Measurements from ENCODE around the gene SLC17A7.
"Not testable (repeated sequence)": the region's sequence is repeated elsewhere in the genome, so short reads cannot be mapped to it uniquely, and the experiment has no call there.

The SLC17A7 gene

GRCh38 chr19:49450405-49450804, 9.1 kb upstream of the SLC17A7 start:
- no peak for DNase-seq
- in situ Hi-C loops (cut with HindIII; ENCODE audit: low pct_ligation_motif_present, low pct_unique_long_range_greater_than_20kb, low sequenced_read_pairs): no loop called here

DNA sequence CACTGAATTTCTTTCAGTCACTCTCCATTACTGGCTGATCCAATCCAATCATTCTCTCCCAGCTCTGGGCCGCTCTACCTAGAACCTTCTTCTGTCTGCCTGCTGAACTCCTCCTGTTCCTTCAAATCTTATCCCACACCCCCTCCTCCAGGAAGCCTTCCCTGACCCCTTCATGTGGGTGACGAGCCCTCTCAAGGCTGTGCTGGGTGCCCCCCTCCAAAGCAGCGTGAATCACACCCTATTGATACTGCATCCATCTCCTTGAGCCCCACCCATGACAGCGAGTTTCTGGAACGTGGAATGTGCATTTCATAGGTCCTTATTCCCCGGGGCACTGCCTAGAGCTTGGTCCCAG, 7.1 kb upstream of the SLC17A7 start:
- in situ Hi-C loops (cut with HindIII; ENCODE audit: low pct_ligation_motif_present, low pct_unique_long_range_greater_than_20kb, low sequenced_read_pairs): no loop called here
- no peak for DNase-seq

DNA sequence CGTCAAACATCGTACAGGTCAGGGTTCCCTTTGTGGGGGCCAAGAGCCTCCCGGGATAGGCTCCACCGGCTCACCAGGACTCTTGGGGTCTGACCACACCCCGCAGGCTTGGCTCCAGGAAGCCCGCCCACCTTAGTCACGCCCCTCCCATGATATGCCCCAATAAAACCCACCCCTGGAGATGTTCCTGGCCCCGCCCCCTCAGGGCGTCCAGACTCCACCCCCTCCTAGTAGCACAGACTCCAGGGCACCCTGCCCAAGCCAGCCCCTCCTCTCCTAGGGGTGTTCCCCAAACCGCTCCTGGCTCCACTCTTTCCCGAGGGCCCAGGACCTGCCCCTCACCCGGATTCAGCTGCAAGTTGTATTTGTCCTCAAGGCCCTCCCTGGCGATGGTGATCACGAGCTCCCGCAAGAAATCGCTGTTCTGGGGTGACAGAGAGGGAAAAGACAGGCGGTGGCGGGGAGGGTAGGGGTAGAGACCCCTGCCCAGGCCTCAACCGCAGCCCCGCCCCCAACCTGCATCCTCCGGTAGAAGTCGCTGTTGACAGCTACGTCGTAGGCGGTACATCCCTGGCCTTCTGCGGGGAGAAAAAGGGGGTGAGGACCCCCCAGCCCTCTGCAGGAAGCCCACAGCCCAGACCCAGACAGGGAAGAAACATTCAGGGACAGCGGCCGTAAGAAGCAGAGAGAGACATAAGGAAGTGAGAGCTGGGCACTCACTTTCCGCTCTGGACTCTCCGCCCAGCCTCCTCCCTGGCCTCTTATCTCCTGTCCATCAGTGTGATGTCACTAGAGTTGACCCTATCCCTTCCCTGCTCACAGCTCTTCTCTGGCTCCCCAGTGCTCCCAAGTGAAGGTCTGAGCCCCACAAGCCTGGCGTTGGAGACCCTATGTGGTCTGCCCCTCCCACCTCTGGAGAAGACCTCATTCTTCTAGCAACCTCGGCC, 6.4 kb upstream of the SLC17A7 start:
- peak; percentile 22 for DNase-seq
- in situ Hi-C loops (cut with HindIII; ENCODE audit: low pct_ligation_motif_present, low pct_unique_long_range_greater_than_20kb, low sequenced_read_pairs): no loop called here

DNA sequence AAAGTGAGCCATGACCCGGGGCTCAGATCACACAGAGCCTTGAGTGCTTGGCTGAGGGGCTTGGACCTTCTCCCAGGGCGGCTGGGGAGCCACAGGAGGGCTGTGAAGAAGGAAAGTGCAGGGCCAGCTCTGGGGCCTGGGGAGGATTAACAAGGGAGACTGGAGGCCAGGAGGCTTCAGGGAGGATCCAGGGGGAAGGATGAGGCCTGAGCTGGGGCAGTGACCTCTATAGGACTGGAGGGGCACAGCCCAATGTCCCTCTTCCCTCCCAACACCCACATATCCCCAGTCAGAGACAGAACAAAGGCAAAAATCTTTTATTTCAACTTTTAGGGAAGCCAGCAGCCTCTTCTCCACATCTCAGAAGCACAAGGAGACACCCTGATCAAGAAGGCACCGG, 4.7 kb upstream of the SLC17A7 start:
- in situ Hi-C loops (cut with HindIII; ENCODE audit: low pct_ligation_motif_present, low pct_unique_long_range_greater_than_20kb, low sequenced_read_pairs): no loop called here
- DNase-seq: no peak

- DNase-seq; in situ Hi-C loops (cut with HindIII; ENCODE audit: low pct_ligation_motif_present, low pct_unique_long_range_greater_than_20kb, low sequenced_read_pairs): not testable (repeated sequence)
These were observed 2.9 kb upstream of the SLC17A7 start for GRCh38 chr19:49444100-49444700.

DNA sequence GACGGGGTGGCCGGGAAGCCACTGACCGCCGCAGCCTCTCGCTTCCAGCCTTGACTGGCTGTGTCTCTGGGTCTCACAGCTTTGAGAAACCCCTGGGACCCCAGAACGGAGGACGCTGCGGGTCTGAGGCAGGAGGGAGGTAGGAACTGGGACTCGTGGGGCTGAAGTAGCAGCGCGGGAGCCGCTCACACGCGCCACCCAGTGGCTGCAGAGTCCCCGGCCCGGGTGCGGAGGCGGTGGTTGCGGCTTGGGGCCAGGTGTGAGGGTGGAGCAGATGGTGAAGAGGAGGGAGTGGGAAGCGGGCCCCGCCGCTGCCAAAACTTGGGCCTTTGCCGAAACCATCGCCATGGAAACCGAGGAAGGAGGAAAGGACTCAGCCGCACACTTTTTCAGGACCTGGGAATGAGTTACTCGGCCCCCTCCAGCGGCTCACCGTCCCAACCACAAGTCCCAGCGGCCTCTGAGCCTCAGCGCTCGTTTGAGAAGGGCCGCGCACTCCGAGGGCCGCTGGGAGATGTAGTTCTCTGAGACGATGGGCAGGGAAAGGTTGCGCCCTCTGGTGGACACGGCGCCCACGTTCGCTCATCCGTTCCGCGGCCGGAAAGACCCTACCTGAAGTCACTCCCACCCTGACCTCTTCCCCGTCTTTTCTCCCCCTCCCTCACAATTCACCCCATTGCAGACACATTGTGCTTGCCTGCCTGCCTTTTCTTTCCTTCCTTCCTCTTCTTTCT, 2.2 kb upstream of the SLC17A7 start:
- in situ Hi-C loops (cut with HindIII; ENCODE audit: low pct_ligation_motif_present, low pct_unique_long_range_greater_than_20kb, low sequenced_read_pairs): no loop called here

DNA sequence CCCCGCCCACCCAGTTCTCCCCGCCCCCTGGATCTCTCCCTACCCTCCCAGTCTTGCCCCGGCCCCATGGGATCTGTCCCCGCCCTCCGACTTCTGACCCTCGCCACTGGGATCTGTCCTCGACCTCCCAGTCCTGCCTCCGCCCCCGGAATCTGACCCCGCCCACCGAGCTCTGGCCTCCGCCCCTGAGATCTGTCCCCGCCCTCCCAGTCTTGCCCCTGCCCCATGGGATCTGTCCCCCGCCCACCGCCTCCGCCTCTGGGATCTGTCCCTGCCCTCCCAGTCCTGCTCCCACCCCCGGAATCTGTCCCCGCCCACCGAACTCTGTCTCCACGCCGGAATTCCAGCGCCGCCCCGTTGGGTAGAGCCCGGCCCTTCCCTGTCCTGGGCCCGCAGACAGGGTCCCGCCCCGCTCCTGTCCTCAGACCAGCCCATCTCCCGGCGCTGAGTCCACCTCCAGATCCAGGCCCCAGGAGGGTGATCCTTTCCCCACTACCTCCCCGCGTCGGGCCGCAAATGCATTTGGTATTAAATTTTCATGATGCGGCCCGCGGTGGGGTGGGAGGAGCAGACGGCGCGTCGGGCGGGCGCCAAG, 1.5 kb upstream of the SLC17A7 start:
- peak; percentile 91 for DNase-seq
- in situ Hi-C loops (cut with HindIII; ENCODE audit: low pct_ligation_motif_present, low pct_unique_long_range_greater_than_20kb, low sequenced_read_pairs): no loop called here

More for the DNA sequence above, 2.2 kb upstream of the SLC17A7 start:
- peak; percentile 91 for DNase-seq

GRCh38 chr19:49442354-49442753, 1.0 kb upstream of the SLC17A7 start:
- peak; percentile 45 for DNase-seq
- in situ Hi-C loops (cut with HindIII; ENCODE audit: low pct_ligation_motif_present, low pct_unique_long_range_greater_than_20kb, low sequenced_read_pairs): no loop called here

- no peak for DNase-seq
- in situ Hi-C loops (cut with HindIII; ENCODE audit: low pct_ligation_motif_present, low pct_unique_long_range_greater_than_20kb, low sequenced_read_pairs): no loop called here
These were observed 628 bp upstream of the SLC17A7 start for GRCh38 chr19:49441960-49442350.

DNA sequence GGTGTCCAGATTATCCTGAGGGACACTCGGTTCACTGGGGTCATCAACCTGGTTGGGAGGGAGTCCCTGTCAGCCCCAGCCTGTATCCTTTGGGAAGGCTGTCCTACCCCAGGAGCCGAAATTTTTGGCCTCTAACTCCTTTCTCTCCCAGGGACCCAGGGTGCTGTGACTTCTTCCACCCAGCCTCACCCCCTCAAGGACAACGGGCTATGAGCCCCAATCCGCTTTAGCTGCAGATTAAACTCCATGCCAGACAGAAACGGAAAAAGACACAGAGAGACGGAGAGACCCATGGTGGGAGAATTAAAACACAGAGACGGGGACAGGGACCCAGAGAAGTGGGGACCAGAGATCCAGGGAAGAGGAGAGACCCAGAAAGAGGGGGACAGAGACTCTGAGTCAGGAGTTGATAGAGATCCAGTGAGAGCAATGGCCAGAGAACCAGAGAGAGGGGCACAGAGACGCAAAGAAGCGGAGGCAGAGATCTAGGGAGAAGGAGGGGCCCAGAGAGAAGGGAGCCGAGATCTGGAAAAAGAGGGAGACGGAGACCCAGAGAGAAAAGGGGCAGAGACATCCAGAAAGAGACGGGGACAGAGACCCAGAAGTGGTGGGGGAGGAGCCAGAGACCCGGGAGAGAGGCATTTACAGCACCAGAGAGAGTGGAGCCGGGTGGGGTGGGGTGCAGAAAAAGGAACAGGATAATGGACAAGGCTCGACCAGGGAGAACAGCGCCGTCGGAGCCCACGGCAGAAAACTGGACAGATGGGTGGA, 703 bp downstream of the SLC17A7 start:
- in situ Hi-C loops (cut with HindIII; ENCODE audit: low pct_ligation_motif_present, low pct_unique_long_range_greater_than_20kb, low sequenced_read_pairs): no loop called here

DNA sequence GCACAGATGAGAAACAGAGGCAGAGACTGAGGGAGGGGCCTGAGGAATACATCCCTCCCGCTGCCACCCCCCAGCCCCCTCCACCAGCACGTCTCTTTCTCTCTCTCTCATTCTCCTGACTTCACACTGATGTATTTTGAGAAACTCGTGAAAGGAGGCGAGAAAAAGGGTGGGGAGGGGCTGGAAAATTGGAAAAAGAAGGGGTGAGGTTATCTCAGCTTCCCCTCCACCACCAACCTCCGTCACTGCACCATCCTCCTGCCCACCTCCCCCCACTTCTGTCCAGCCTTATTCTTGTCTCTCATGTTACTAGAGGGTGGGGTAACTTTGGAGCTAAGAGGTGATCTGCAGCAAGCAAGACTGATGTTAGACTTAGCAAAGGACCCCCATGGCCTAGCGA, 1.5 kb downstream of the SLC17A7 start:
- DNase-seq: no peak
- in situ Hi-C loops (cut with HindIII; ENCODE audit: low pct_ligation_motif_present, low pct_unique_long_range_greater_than_20kb, low sequenced_read_pairs): no loop called here

More for the DNA sequence above, 703 bp downstream of the SLC17A7 start:
- DNase-seq: no peak

DNA sequence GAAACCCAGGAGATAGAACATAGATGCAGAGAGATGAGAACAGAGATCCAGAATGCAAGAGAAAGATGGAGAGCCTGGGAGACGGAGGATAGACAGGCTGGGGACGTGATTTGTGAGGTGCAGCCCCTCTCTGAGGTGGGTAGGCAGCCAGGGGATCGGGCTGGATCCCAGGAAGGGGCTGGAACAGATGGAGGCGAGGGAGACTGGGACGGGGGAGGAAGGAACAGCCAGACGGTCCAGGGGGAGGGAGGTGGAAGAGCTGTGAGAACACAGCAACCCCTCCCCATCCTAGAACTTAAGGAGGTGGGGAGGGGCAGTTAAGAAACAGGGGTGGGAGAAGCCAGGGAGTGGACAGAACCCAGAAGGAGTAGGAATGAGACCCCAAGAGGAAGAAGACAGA, 3.1 kb downstream of the SLC17A7 start:
- in situ Hi-C loops (cut with HindIII; ENCODE audit: low pct_ligation_motif_present, low pct_unique_long_range_greater_than_20kb, low sequenced_read_pairs): no loop called here

GRCh38 chr19:49437231-49437630, 4.1 kb downstream of the SLC17A7 start:
- in situ Hi-C loops (cut with HindIII; ENCODE audit: low pct_ligation_motif_present, low pct_unique_long_range_greater_than_20kb, low sequenced_read_pairs): no loop called here

More for the DNA sequence above, 3.1 kb downstream of the SLC17A7 start:
- DNase-seq: no peak

GRCh38 chr19:49436381-49437017, 4.8 kb downstream of the SLC17A7 start:
- in situ Hi-C loops (cut with HindIII; ENCODE audit: low pct_ligation_motif_present, low pct_unique_long_range_greater_than_20kb, low sequenced_read_pairs): no loop called here
- no peak for DNase-seq

More at GRCh38 chr19:49437231-49437630, 4.1 kb downstream of the SLC17A7 start:
- DNase-seq: no peak

GRCh38 chr19:49435670-49436069, 5.7 kb downstream of the SLC17A7 start:
- in situ Hi-C loops (cut with HindIII; ENCODE audit: low pct_ligation_motif_present, low pct_unique_long_range_greater_than_20kb, low sequenced_read_pairs): no loop called here
- no peak for DNase-seq

GRCh38 chr19:49434907-49435583, 6.3 kb downstream of the SLC17A7 start:
- DNase-seq: no peak

DNA sequence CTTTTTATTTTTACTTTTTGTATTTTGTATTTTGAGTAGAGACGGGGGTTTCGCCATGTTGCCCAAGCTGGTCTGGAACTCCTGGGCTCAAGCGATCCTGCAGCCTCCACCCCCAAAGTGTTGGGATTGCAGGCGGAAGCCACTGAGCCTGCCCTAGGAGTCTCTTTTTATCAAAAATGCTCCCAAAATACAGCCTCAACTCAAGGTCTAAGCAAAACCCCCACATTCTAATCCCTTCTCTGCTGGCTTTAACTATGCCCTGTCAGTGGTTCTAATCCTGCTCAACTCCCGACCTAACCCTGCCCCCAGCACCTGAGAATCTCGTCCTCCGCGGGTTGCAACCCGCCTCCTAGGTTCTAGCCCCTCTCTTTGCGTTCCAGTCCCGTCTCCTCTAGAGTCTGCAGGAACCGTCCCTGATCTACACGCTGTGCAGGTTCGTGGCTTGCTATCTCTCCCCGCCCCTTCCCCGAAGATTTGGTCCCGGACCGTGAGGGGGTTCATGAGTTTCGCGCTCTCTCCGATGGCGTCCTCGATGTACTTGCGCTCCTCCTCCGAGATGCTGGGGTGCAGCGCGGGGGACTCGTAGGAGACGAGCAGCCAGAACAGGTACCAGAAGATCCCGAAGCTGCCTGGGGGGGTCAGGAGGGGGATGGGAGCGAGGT, 8.0 kb downstream of the SLC17A7 start:
- no peak for DNase-seq
- in situ Hi-C loops (cut with HindIII; ENCODE audit: low pct_ligation_motif_present, low pct_unique_long_range_greater_than_20kb, low sequenced_read_pairs): no loop called here

More at GRCh38 chr19:49434907-49435583, 6.3 kb downstream of the SLC17A7 start:
- in situ Hi-C loops (cut with HindIII; ENCODE audit: low pct_ligation_motif_present, low pct_unique_long_range_greater_than_20kb, low sequenced_read_pairs): no loop called here

All from ACHN (cell line).